Type B pancreatic cell (in vitro differentiated cells): ENCODE measurements around the gene GYPC. TPM values are rescaled to one million over a fixed set of nuclear protein-coding genes. Genes with fewer than 3 reads are reported as not detected.

ENCODE experiments used
- DNase-seq: peaks from one replicate; pipeline ENCODE4 v3.0.0; 2021; ENCODE audit warnings: mixed read lengths; ENCODE audit not compliant: unreplicated experiment; ENCODE audit errors: extremely low spot score
- H3K27ac Mint-ChIP-seq: 2 replicates; pipeline ENCODE4 v1.8.0; 2021; ENCODE audit warnings: mild to moderate bottlenecking, mixed read lengths
- H3K27me3 Mint-ChIP-seq: 2 replicates; pipeline ENCODE4 v1.8.0; 2021; ENCODE audit warnings: mixed read lengths
- H3K36me3 Mint-ChIP-seq: 2 replicates; pipeline ENCODE4 v1.8.0; 2021; ENCODE audit warnings: mixed read lengths
- H3K4me1 Mint-ChIP-seq: one replicate; pipeline ENCODE4 v1.8.0; 2021; ENCODE audit warnings: mixed read lengths; ENCODE audit not compliant: unreplicated experiment
- H3K4me3 Mint-ChIP-seq: 2 replicates; pipeline ENCODE4 v1.8.0; 2021; ENCODE audit warnings: mild to moderate bottlenecking, mixed read lengths
- H3K9me3 Mint-ChIP-seq: 2 replicates; pipeline ENCODE4 v1.8.0; 2021; ENCODE audit warnings: mixed read lengths
- CTCF ChIP-seq: fragments of 200-600 bp; sonication (generic); conservative IDR thresholded peaks from 2 replicates; pipeline ENCODE4 v1.5.0; 2021; ENCODE audit warnings: antibody characterized with exemption, mild to moderate bottlenecking
- total RNA-seq: library from RNA; stranded (reverse); gene quantifications from 2 replicates; pipeline ENCODE4 v1.2.1, GENCODE V29; 2021; ENCODE audit warnings: low replicate concordance

The GYPC gene
- total RNA-seq, 1 donor from 2014 or later: 45.5 TPM

- TF ChIP-seq CTCF: no peak
- Mint-ChIP-seq H3K27me3 (peaks cover 9% of the 10 kb centered on the region), H3K4me1 (peaks cover 51% of the 10 kb centered on the region), H3K9me3 (no peaks in the 10 kb centered on the region), H3K27ac (peak overlapping the region; percentile 79), H3K36me3 (peaks cover 4% of the 10 kb centered on the region), H3K4me3 (peak overlapping the region; percentile 90)
- DNase-seq: no peak
Observed at GRCh38 chr2:126657148-126657635, 1.2 kb downstream of the GYPC start.

GRCh38 chr2:126657636-126658318, 1.8 kb downstream of the GYPC start:
- Mint-ChIP-seq H3K27me3 (peaks cover 9% of the 10 kb centered on the region), H3K4me1 (peaks cover 57% of the 10 kb centered on the region), H3K4me3 (peak overlapping the region; percentile 90), H3K27ac (peak overlapping the region; percentile 79), H3K36me3 (peaks cover 4% of the 10 kb centered on the region), H3K9me3 (no peaks in the 10 kb centered on the region)
- TF ChIP-seq CTCF: peak; percentile 45
- no peak for DNase-seq

- Mint-ChIP-seq H3K27ac (peak overlapping the region; percentile 79), H3K9me3 (no peaks in the 10 kb centered on the region), H3K36me3 (peaks cover 4% of the 10 kb centered on the region), H3K4me3 (peak overlapping the region; percentile 90), H3K4me1 (peaks cover 59% of the 10 kb centered on the region), H3K27me3 (peaks cover 9% of the 10 kb centered on the region)
- TF ChIP-seq CTCF: no peak
- DNase-seq: no peak
Observed at GRCh38 chr2:126658319-126658904, 2.5 kb downstream of the GYPC start.

- no peak for DNase-seq
- TF ChIP-seq CTCF: no peak
- Mint-ChIP-seq H3K27ac (peak overlapping the region; percentile 45), H3K27me3 (peaks cover 9% of the 10 kb centered on the region), H3K4me3 (peak overlapping the region; percentile 53), H3K9me3 (no peaks in the 10 kb centered on the region), H3K4me1 (peaks cover 62% of the 10 kb centered on the region), H3K36me3 (peaks cover 4% of the 10 kb centered on the region)
Observed at GRCh38 chr2:126658905-126659561, 3.1 kb downstream of the GYPC start.

- Mint-ChIP-seq H3K27me3 (peaks cover 9% of the 10 kb centered on the region), H3K4me1 (peaks cover 64% of the 10 kb centered on the region), H3K4me3 (no peak overlapping the region), H3K9me3 (no peaks in the 10 kb centered on the region), H3K27ac (no peak overlapping the region), H3K36me3 (peaks cover 4% of the 10 kb centered on the region)
- TF ChIP-seq CTCF: no peak
- DNase-seq: no peak
Observed at GRCh38 chr2:126659562-126660467, 3.9 kb downstream of the GYPC start.
